ENCODE data around the gene XPC.

DNA sequence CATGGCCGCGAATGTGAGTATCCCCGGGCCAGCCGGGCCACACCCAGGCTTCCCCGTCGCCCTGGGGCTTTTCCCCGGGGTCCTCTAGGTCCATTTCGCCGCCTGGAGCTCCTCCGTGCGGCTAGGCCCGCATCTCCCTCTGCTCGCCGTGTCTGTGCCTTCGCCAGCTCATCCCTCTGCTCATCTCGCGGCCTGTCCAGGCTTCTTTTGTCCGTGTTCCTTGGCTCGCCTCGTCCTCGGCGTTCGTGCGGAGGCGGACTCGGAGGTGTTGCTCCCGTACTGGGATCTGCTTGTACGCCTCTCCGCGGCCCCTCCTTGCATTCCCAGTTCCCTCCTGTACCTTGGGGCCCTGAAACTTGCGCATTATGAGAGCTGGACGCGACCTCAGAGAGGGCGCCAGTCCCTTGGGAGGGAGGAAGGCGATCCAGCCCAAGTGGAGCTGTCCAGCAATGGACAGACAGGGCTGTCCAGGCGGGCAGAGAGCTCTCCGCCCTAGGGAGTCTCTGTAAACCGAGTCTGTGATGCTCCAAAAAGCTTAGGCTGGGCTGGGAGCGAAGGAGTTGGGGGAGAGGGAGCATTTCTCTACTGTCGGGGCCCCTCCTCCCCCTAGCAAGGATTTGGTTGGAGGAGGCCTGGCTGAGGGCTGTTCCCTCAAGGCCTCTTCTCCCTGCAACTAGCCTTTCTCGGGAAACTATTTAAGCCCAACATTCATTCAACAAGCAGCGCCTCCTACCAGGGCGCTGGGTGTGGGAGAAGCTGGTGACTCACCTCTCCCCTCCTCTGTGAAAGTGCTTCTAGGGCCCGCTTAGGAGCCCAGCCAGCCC, 53.0 kb downstream of the XPC start:
- TF ChIP-seq, protein P1, sequence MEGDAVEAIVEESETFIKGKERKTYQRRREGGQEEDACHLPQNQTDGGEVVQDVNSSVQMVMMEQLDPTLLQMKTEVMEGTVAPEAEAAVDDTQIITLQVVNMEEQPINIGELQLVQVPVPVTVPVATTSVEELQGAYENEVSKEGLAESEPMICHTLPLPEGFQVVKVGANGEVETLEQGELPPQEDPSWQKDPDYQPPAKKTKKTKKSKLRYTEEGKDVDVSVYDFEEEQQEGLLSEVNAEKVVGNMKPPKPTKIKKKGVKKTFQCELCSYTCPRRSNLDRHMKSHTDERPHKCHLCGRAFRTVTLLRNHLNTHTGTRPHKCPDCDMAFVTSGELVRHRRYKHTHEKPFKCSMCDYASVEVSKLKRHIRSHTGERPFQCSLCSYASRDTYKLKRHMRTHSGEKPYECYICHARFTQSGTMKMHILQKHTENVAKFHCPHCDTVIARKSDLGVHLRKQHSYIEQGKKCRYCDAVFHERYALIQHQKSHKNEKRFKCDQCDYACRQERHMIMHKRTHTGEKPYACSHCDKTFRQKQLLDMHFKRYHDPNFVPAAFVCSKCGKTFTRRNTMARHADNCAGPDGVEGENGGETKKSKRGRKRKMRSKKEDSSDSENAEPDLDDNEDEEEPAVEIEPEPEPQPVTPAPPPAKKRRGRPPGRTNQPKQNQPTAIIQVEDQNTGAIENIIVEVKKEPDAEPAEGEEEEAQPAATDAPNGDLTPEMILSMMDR (conservative IDR thresholded peaks at IDR 0.05; ENCODE audit: low read depth, low read length): no peak
- no peak for TF ChIP-seq EZH2 (IDR thresholded peaks at IDR 0.05; ENCODE audit: borderline replicate concordance, low read depth, low read length, poor library complexity, severe bottlenecking)
